GM12891 (cell line): Measurements from ENCODE around the gene OR10A3.

Experiments used
- POLR2A ChIP-seq: IDR thresholded peaks from 2 replicates; pipeline ENCODE4 v1.6.1; 2011; ENCODE audit warnings: low read depth, low read length, control low read depth
- POLR2AphosphoS5 ChIP-seq: IDR thresholded peaks from 2 replicates; pipeline ENCODE4 v1.6.1; 2011; ENCODE audit warnings: low read depth, low read length, control low read depth
- TAF1 ChIP-seq: IDR thresholded peaks from 2 replicates; pipeline ENCODE4 v1.6.1; 2011; ENCODE audit warnings: low read depth, low read length, control low read depth

GRCh38 chr11:7967097-7967496 lies 25.6 kb upstream of the OR10A3 start:
- TF ChIP-seq POLR2A (no peak), POLR2AphosphoS5 (no peak), TAF1 (no peak)
